NOMO-1 (cell line): ENCODE results near the gene THADA.
A peak's percentile ranks its signal among the peaks of the same experiment; 100 is the strongest.

Source experiments
- DNase-seq, 2 experiments: peaks; one replicate each; lab custom pipeline; 2025; ENCODE audit not compliant: unreplicated experiment in 2 of 2; lab: John Stamatoyannopoulos, UW

THADA gene

GRCh38 chr2:43472527-43473194, 123.2 kb downstream of the THADA start:
- DNase-seq: no peak

DNA sequence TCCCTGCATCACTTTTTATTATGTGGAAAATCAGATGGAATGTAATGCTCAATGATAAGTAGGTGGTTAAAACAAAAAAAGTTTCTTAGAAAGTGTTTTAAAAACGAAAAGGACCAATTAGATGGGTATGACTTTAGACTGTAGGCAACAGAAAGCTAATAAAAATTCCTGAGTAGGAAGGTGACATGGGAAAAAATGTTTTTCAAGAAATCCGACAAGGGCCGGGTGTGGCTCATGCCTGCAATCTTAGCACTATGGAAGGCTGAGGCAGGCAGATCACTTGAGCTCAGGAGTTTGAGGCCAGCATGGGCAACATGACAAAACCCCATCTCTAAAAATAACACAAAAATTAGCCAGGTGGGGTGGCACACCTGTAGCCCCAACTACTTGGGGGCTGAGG, 126.1 kb downstream of the THADA start:
- DNase-seq: no peak

DNA sequence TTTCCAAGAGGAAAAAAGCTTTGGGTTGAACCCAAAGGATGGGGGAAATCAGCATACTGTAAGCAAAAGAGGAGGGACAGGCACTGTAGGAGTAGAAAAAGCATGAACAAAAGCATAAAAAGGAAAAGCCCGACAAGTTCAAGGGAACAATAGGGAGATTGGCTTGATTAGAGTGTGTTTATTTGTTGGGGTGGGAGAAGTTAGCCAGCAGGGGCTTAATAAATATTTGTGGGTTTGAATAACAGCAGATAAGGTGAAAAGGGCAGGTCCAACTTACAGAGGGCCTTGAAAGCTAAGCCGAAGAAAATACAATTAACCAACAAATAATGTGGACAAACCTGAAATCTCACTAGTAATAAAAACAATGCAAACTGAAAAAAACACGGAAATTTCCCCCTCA, 126.7 kb downstream of the THADA start:
- DNase-seq: no peak

GRCh38 chr2:43467891-43468290, 127.9 kb downstream of the THADA start:
- DNase-seq: no peak

- DNase-seq: no peak
These were observed 130.6 kb downstream of the THADA start for GRCh38 chr2:43465234-43465633.

GRCh38 chr2:43464590-43464989, 131.2 kb downstream of the THADA start:
- no peak for DNase-seq

DNA sequence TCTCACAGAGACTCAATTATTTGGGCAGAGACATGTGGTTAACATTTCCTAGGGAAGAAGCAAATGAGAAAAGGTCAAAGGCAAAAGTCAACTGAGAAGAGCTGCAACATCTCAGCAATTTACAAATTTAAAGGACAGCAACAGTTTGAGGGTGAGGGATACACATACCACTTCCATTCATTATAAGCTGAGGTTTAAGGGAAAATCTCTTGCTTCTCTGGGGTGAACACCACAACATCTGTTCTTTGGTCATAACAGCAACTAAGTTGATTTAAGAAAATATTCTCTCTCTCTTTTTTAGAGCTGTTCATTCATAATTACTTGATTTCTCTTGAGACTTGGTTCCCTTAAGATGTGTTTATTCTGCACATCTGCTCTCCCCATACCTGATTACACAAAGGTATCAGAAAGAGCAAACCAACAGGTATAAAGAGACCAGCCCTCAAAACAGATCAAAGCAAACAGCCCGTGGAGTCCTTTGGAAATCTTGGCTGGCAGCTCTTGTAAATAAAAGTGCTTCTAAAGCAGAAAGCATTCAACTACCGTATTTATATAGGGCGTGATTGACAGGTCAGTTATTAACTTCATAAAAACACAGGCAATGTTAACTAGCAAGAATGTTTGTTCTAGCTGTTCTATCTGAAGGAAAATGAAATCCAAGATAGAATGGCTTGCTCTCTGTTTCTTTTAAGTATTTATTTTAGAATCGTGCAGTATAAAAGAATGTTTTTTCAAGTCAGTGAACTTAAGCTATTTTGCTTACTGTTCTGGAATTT, 132.8 kb downstream of the THADA start:
- no peak for DNase-seq

GRCh38 chr2:43461453-43462073, 134.3 kb downstream of the THADA start:
- DNase-seq: peak; percentile 64 to 91

DNA sequence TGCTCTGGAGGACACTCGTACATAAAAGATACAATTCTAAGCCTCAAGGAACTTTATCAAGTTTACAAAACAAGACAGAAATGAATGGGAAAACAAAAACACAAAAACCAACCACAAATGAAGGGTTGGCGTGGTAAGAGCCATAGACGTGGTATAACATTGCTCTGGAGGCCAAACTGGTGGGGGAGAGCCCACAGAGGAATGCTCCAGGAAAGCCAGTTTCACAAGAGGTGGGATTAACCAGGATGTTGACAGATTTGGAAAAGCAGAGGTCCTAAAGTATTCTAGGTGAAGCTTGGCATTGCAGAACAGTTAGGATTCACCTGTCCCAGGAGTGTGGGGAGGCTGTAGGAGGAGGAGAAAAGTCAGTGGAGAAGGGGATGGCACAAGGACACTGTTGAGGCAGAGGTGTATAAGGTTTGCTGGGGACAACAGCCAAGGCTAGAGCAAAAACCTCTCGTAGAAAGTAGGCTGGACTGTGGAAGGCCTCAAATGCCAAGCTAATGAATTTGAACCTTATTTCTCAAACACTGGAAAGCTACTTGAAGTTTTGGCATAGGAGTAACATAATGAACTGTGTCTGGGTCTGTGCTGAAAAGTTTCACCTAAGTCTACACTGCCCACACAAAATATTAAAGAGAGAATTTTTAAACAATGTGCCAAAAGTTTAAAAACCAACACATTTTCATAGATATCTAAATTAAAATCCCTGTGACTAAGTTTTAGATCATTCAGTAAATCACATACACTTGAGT, 135.1 kb downstream of the THADA start:
- DNase-seq: no peak

DNA sequence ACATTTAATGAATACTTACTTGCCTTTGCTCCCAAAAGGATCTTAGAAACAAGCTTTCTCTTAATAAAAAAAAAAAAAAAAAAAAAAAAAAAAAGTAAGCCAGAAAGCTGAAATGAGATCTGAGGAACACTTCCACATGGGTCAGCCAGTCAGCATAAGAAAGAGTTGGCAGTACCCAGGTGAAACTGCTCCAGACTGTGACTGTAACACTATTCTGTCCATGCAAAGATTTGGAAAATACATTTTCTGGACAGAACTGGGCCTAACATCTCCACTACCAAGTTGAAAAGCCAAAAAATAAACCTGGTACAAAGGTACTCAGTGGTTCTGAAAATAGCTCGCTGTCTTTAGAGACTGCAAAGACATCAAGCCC, 135.7 kb downstream of the THADA start:
- DNase-seq: no peak

DNA sequence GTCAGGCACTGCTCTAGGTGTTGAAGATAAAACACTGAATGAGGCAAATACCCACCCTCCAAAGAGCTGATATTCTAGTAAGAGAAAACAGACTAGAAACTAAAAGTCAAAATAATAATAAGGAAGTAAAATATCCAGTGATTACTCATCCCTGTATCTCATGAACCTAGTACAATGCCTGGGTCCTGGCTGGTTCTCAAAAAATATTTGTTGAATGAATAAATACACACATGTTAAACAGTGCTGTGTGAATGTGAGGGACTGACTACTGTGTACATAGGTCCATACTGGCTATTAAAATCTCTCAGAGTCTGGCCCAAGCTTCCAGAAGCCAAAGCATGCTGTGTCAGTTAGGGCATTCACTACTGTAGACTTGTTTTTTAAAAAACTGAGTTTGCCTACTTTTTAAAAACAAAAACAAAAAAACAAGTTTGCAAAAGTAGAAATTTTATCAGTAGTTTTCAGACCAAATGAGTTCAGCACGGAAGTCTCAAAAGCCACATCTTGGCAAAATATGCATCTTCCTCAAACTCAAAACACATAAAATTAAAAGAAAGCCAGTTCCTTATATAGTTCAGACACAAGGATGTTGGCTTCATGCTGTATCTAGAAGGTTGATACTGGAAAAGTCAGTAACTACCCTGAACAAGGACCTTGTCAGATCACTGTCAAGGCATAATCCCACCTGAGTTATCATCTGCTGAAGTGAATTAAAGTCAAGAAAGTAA, 136.2 kb downstream of the THADA start:
- peak in 1 of 2 experiments; percentile 65 for DNase-seq

DNA sequence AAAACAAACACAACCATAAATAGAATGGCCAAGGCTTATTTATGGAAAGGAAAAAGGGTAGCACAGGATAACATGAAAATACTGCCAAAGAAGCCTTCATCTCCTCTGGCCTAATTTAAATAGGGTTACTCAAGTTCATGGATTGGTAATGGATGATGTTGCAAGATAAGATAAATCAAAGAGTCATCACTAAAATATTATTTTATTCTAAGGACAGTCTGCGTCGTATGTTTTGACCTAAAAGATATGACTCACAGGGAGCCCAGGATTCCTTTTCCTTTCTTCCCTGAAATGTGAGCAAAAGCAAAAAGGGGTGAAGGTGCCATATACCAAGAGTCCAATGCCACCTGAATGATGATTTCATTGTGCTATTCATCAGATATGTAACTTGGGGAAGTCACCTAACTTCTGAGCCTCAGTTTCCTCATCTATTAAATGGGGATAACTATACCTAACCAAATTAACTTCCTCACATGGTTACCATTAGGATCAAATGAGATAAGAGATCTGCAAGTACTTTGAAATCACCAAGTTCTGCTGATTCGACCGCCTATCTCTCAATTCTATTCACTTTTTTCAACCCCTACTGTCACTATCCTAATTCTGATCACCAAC, 137.7 kb downstream of the THADA start:
- DNase-seq: no peak

GRCh38 chr2:43455731-43456642, 139.9 kb downstream of the THADA start:
- DNase-seq: peak; percentile 55 to 84

DNA sequence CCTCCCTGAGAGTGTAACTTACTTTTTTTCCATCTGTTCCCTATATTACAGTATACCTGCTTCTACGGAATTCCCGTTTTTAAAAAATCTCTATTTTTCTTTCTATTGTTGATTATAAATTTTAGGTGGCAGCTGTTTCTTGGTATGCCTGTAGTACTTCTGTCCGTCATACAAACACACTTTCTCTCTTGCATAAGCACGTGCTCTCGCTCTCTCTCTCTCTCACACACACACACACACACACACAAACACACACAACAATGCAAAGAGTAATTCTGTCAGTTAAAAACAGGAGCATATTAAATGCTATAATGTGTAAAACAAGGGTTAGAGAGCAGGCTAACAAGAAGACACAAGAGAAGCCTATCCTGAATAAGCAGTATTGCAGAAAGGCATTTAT, 140.5 kb downstream of the THADA start:
- no peak for DNase-seq

DNA sequence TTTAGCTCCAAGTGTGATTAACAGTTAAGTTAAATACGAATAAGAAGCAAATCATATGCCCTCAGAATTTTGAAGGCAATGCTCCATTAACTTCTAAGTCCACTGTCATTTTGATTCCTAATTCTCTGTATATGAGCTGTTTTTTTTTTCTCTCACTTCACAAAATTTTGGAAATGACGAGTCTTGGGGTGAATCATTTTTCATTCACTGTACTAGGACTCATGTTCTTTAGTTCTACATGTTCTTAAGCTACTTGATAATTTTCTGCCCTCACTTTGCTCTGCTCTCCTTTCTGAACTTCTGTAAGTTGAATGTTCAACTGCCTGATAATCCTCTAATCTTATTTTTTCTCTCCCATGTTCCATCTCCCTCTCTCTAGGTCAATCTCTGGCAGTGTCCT, 141.0 kb downstream of the THADA start:
- no peak for DNase-seq

DNA sequence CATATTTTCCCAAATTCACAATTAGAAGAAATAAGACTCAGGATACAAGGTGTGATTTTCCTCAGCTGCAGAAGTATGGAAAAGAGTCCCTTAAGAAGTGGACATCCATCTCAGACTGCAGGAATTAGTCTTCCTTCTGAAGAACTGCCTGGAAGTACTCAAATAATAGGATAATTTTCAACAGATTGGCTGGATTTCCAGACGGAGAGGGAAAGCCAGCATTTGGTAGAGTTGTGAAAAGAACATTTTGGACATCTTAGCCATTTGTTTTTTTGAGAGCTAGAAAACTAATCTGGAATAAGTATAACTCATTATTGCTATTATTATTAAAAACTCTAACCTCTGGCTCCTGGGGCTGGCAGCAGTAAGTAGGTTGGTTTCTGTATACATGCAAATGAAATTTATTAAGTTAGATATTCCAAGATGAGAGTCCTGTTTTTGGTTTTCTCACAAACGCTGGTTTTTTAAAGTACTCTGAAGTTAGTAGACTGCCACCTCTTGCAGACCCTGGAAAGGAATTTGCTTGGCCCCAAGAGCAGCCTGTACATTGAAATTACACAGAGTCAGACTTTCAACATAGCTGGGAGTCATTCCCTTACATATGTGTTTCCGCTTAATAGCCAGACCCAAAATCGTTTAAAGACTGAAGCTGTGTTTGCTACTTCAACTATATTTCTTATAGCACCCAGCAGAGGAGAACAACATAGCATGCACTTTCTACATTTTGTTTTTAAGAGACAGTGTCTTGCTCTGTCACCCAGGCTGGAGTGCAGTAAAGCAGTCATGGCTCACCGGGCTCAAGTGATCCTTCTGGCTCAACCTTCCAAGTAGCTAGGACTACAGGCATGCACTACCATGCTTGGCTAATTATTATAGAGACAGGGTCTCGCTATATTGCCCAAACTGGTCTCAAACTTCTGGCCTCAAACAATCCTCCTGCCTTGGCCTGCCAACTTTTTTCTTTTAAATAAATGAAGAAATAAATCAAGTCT, 142.4 kb downstream of the THADA start:
- DNase-seq: no peak

DNA sequence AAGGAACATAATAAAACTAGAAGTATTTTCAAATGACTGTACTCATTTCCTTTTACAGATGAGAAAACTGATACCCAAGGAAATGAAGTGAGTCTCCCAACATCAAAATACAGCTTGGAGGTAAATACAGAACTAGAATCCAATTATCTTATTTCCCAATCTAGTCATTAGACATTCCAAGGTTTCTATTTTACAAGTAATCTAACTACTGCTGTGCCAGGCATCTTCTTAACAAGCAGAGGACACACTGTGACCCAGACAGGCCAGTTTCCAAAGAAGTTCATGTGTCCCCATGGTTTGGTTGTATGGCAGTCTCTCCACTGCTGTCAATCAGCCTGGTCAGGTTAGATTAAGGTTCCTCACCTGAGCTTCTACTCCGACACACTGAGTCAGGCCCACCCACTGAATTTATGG, 143.5 kb downstream of the THADA start:
- no peak for DNase-seq

DNA sequence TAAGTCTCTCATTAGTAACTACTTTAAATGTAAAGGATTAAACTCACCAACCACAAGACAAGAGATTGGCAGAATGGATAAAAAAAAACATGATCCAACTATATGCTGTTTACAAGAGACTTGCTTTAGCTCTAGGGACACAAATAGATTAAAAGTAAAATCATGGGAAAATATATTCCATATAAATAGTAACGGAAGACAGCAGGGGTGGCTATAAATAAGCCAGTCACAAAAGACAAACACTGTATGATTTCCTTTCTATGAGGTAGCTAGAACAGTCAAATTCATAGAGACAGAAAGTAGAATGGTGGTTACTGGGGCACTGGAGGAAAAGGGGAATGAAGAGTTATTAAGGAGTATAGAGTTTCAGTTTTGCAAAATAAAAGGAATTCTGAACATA, 145.2 kb downstream of the THADA start:
- no peak for DNase-seq
